ENCODE measurements around the gene LRMDA. TPM values are rescaled to one million over a fixed set of nuclear protein-coding genes. Genes with fewer than 3 reads are reported as not detected.

The LRMDA gene
- total and polyA plus RNA-seq, 4 donors = 12.1 to 40.8 (median 21.6) TPM

DNA sequence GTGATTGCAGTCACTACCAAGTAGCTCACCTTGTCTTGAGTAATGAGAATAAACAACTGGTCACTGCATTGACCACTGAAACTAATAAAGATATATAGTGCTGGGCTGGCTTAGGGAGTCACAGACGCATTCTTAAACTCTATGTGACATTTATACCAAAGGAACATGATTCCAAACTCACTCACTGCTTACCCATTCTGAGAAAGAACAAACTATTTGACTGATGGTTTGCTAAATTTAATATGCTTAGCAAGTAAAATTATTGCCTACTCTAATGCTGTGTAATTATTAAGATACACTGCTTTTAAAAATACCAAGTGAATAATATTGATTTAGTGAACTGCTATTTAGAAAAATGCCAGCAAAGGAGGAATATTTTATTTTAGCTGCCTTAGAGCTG, 191.1 kb downstream of the LRMDA start:
- H3K27ac ChIP-seq (ENCODE audit: low read depth in 1 of 2, low read length in 1 of 2) = no peak overlapping the region
- H3K4me3 ChIP-seq = no peak overlapping the region
- H3K27me3 ChIP-seq (ENCODE audit: control insufficient read depth in 3 of 3, insufficient read depth in 3 of 3, low read length in 2 of 3) = no peaks in the 10 kb centered on the region
- H3K9ac ChIP-seq (ENCODE audit: insufficient read depth in 1 of 2, low read length in 2 of 2) = no peak overlapping the region
- no peaks in the 10 kb centered on the region for H3K9me3 ChIP-seq (ENCODE audit: control insufficient read depth in 4 of 4, insufficient read depth in 3 of 4, low read length in 3 of 4)
- DNase-seq = no peak
- no peak for ATAC-seq (ENCODE audit: insufficient read depth, low FRiP score)
- no peaks in the 10 kb centered on the region for H3K36me3 ChIP-seq (ENCODE audit: control insufficient read depth in 4 of 4, insufficient read depth in 4 of 4, low read length in 4 of 4)
- peaks cover 0 to 18% (median 1%) of the 10 kb centered on the region in 5 donors for H3K4me1 ChIP-seq (ENCODE audit: control insufficient read depth in 5 of 5, insufficient read depth in 5 of 5, low read length in 5 of 5)
- TF ChIP-seq, protein P1, sequence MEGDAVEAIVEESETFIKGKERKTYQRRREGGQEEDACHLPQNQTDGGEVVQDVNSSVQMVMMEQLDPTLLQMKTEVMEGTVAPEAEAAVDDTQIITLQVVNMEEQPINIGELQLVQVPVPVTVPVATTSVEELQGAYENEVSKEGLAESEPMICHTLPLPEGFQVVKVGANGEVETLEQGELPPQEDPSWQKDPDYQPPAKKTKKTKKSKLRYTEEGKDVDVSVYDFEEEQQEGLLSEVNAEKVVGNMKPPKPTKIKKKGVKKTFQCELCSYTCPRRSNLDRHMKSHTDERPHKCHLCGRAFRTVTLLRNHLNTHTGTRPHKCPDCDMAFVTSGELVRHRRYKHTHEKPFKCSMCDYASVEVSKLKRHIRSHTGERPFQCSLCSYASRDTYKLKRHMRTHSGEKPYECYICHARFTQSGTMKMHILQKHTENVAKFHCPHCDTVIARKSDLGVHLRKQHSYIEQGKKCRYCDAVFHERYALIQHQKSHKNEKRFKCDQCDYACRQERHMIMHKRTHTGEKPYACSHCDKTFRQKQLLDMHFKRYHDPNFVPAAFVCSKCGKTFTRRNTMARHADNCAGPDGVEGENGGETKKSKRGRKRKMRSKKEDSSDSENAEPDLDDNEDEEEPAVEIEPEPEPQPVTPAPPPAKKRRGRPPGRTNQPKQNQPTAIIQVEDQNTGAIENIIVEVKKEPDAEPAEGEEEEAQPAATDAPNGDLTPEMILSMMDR (IDR thresholded peaks at IDR 0.05; ENCODE audit: control extremely low read depth, extremely low read depth) = no peak
- WGBS, 2 donors = 94 to 98% methylated on average over 1 of the region's 1 CpG

DNA sequence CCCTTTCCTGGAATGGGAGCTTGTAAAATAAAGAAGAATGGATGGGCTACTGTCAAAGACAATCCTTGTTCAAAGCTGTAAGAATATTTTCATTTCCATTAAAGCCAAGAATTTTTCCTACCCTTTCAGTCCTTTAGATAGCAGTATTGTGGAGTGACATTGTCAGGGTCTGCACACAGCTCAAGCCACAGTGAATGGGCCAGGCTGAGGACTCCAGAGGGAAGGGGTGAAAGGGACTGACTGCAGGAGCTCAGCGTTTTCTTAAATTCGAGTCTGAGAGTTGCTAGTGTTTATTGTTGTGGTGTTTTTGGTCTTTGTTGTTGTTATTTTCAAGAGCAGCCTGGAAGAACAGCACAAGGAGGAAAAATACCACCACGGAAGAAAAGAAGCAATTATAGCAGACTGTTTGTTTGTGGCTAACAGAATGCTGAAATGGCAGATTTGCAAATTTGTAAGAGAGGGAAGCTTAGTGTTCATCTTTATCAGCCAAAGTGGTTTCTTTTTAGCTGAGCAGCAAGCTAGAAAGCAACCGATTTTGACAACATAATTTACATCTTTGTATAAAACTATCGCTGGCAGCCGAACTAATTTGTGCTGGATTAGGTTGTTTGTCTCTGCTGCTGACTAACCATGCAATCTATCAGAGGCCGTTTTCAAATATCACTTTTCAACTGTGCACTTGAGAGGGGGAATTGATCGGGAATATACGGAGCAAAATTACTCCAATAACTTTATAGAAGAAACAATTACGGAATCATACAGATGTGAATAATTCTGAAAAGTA, 192.1 kb downstream of the LRMDA start:
- no peak overlapping the region for H3K27ac ChIP-seq (ENCODE audit: low read depth in 1 of 2, low read length in 1 of 2)
- H3K4me3 ChIP-seq = no peak overlapping the region
- no peaks in the 10 kb centered on the region for H3K9me3 ChIP-seq (ENCODE audit: control insufficient read depth in 4 of 4, insufficient read depth in 3 of 4, low read length in 3 of 4)
- TF ChIP-seq, protein P1 (IDR thresholded peaks at IDR 0.05; ENCODE audit: control extremely low read depth, extremely low read depth) = no peak
- no peaks in the 10 kb centered on the region for H3K36me3 ChIP-seq (ENCODE audit: control insufficient read depth in 4 of 4, insufficient read depth in 4 of 4, low read length in 4 of 4)
- DNase-seq (peak in 2 of 3 donors; percentile 45 to 49), ATAC-seq (ENCODE audit: insufficient read depth, low FRiP score) (no peak)
- WGBS, 2 donors = 80% methylated on average over 10 of the region's 10 CpGs
- no peaks in the 10 kb centered on the region for H3K27me3 ChIP-seq (ENCODE audit: control insufficient read depth in 3 of 3, insufficient read depth in 3 of 3, low read length in 2 of 3)
- H3K9ac ChIP-seq (ENCODE audit: insufficient read depth in 1 of 2, low read length in 2 of 2) = peak overlapping the region in 1 of 2 donors; percentile 62
- H3K4me1 ChIP-seq (ENCODE audit: control insufficient read depth in 5 of 5, insufficient read depth in 5 of 5, low read length in 5 of 5) = peaks cover 0 to 18% (median 1%) of the 10 kb centered on the region in 5 donors

DNA sequence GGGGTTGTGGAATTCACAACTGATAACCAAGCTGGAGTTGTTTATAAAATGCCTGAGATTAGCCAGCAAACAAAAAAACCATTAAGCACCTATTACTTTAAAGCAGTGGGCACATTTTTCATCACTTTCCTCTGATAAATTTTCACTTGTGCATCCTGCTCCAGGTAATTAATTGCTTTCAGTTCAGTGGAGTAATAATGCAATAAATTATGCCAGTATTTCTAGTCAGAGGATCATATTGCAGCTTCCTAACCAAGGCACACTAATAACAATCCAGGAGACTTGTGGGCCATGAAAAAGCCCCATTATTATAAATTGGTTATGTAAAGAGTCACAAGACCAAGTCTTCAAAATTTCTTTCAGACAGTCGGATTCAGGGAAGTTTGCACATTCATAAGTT, 193.2 kb downstream of the LRMDA start:
- 91 to 92% methylated on average over 1 of the region's 1 CpG for WGBS, 2 donors
- peaks cover 0 to 18% (median 1%) of the 10 kb centered on the region in 5 donors for H3K4me1 ChIP-seq (ENCODE audit: control insufficient read depth in 5 of 5, insufficient read depth in 5 of 5, low read length in 5 of 5)
- ATAC-seq (ENCODE audit: insufficient read depth, low FRiP score) = no peak
- H3K27me3 ChIP-seq (ENCODE audit: control insufficient read depth in 3 of 3, insufficient read depth in 3 of 3, low read length in 2 of 3) = no peaks in the 10 kb centered on the region
- no peaks in the 10 kb centered on the region for H3K9me3 ChIP-seq (ENCODE audit: control insufficient read depth in 4 of 4, insufficient read depth in 3 of 4, low read length in 3 of 4)
- H3K27ac ChIP-seq (ENCODE audit: low read depth in 1 of 2, low read length in 1 of 2) = no peak overlapping the region
- TF ChIP-seq, protein P1 (IDR thresholded peaks at IDR 0.05; ENCODE audit: control extremely low read depth, extremely low read depth) = no peak
- DNase-seq = no peak
- H3K36me3 ChIP-seq (ENCODE audit: control insufficient read depth in 4 of 4, insufficient read depth in 4 of 4, low read length in 4 of 4) = peaks cover 0 to 3% (median 0%) of the 10 kb centered on the region in 4 donors
- no peak overlapping the region for H3K9ac ChIP-seq (ENCODE audit: insufficient read depth in 1 of 2, low read length in 2 of 2)
- no peak overlapping the region for H3K4me3 ChIP-seq

All from lung (tissue), 12 donors.